Measurements from ENCODE around the gene CCM2L.

Gene CCM2L

DNA sequence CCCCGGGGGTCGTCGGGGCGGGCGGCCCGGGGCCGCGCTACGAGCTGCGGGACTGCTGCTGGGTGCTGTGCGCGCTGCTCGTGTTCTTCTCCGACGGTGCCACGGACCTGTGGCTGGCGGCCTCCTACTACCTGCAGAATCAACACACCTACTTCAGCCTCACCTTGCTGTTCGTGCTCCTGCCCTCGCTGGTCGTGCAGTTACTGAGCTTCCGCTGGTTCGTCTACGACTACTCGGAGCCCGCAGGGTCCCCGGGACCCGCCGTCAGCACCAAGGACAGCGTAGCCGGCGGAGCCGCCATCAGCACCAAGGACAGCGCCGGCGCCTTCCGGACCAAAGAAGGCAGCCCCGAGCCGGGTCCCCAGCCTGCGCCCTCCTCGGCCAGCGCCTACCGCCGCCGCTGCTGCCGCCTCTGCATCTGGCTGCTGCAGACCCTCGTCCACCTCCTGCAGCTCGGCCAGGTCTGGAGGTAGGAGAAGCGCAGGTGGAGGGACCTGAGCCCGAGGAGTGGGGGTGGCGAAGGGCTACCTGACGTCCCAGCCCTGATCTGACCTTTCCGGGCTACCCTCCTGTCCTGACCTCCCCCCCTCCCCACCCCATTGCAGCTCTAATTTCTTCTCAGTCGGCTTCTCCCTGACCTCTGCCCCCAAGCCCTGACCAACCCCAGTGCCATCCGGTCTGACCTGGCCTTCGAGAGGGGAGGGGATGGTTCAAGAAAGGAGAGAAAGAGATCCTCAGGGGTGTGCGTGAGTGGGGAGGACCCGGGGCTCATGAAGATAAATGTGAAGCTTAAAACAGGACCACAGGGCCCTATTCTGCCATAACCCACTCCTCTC, 41.7 kb upstream of the CCM2L start:
- Histone ChIP-seq H3K27ac (ENCODE audit: poor library complexity, severe bottlenecking) (no peak overlapping the region), H3K27me3 (ENCODE audit: insufficient read depth, poor library complexity, severe bottlenecking) (peaks cover 86% of the 10 kb centered on the region), H3K9me3 (ENCODE audit: severe bottlenecking) (no peaks in the 10 kb centered on the region), H3K36me3 (ENCODE audit: low read depth) (no peaks in the 10 kb centered on the region), H3K4me1 (ENCODE audit: insufficient read depth, poor library complexity, severe bottlenecking) (no peaks in the 10 kb centered on the region), H3K4me3 (ENCODE audit: severe bottlenecking) (peak overlapping the region; percentile 26)
- ATAC-seq (ENCODE audit: low read depth) (peak; percentile 82), DNase-seq (ENCODE audit: low spot score) (peak; percentile 91)
- TF ChIP-seq, protein P1, sequence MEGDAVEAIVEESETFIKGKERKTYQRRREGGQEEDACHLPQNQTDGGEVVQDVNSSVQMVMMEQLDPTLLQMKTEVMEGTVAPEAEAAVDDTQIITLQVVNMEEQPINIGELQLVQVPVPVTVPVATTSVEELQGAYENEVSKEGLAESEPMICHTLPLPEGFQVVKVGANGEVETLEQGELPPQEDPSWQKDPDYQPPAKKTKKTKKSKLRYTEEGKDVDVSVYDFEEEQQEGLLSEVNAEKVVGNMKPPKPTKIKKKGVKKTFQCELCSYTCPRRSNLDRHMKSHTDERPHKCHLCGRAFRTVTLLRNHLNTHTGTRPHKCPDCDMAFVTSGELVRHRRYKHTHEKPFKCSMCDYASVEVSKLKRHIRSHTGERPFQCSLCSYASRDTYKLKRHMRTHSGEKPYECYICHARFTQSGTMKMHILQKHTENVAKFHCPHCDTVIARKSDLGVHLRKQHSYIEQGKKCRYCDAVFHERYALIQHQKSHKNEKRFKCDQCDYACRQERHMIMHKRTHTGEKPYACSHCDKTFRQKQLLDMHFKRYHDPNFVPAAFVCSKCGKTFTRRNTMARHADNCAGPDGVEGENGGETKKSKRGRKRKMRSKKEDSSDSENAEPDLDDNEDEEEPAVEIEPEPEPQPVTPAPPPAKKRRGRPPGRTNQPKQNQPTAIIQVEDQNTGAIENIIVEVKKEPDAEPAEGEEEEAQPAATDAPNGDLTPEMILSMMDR (IDR thresholded peaks at IDR 0.05; ENCODE audit: poor library complexity, severe bottlenecking): no peak

GRCh38 chr20:31969991-31970390, 40.2 kb upstream of the CCM2L start:
- DNase-seq (ENCODE audit: low spot score) (no peak), ATAC-seq (ENCODE audit: low read depth) (no peak)
- Histone ChIP-seq H3K9me3 (ENCODE audit: severe bottlenecking) (no peaks in the 10 kb centered on the region), H3K36me3 (ENCODE audit: low read depth) (no peaks in the 10 kb centered on the region), H3K4me3 (ENCODE audit: severe bottlenecking) (no peak overlapping the region), H3K27ac (ENCODE audit: poor library complexity, severe bottlenecking) (no peak overlapping the region), H3K4me1 (ENCODE audit: insufficient read depth, poor library complexity, severe bottlenecking) (no peaks in the 10 kb centered on the region), H3K27me3 (ENCODE audit: insufficient read depth, poor library complexity, severe bottlenecking) (peaks cover 78% of the 10 kb centered on the region)
- TF ChIP-seq, protein P1 (IDR thresholded peaks at IDR 0.05; ENCODE audit: poor library complexity, severe bottlenecking): no peak

- H3K4me1 ChIP-seq (ENCODE audit: insufficient read depth, poor library complexity, severe bottlenecking): no peaks in the 10 kb centered on the region
Measured at GRCh38 chr20:31972471-31973021, 37.7 kb upstream of the CCM2L start.

DNA sequence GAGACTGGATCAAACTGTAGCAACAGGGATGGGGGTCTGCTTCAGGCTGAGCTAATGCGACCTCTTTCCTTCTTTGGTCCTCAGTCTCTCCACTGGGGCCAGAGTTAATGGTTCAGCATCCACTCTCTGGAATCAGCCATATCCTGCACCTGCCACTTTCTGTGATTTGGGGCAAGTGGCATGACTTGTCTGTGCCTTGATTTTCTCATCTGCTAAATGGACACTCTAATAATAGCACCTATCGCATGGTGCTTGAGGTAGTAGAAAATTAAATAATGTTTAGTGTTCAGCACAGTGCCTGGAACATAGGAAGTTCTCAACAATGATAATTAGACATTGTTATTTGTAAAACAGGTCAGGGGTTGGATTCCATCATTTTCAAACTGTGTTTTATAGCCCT, 35.9 kb upstream of the CCM2L start:
- TF ChIP-seq, protein P1 (IDR thresholded peaks at IDR 0.05; ENCODE audit: poor library complexity, severe bottlenecking): no peak

More at GRCh38 chr20:31972471-31973021, 37.7 kb upstream of the CCM2L start:
- no peak overlapping the region for H3K27ac ChIP-seq (ENCODE audit: poor library complexity, severe bottlenecking)
- DNase-seq (ENCODE audit: low spot score) (no peak), ATAC-seq (ENCODE audit: low read depth) (no peak)
- TF ChIP-seq, protein P1 (IDR thresholded peaks at IDR 0.05; ENCODE audit: poor library complexity, severe bottlenecking): no peak
- H3K9me3 ChIP-seq (ENCODE audit: severe bottlenecking): no peaks in the 10 kb centered on the region
- H3K36me3 ChIP-seq (ENCODE audit: low read depth): no peaks in the 10 kb centered on the region
- H3K27me3 ChIP-seq (ENCODE audit: insufficient read depth, poor library complexity, severe bottlenecking): peaks cover 57% of the 10 kb centered on the region
- H3K4me3 ChIP-seq (ENCODE audit: severe bottlenecking): no peak overlapping the region

More for the DNA sequence above, 35.9 kb upstream of the CCM2L start:
- H3K27me3 ChIP-seq (ENCODE audit: insufficient read depth, poor library complexity, severe bottlenecking): peaks cover 48% of the 10 kb centered on the region
- H3K36me3 ChIP-seq (ENCODE audit: low read depth): no peaks in the 10 kb centered on the region
- DNase-seq (ENCODE audit: low spot score) (no peak), ATAC-seq (ENCODE audit: low read depth) (no peak)
- H3K9me3 ChIP-seq (ENCODE audit: severe bottlenecking): no peaks in the 10 kb centered on the region
- H3K4me3 ChIP-seq (ENCODE audit: severe bottlenecking): no peak overlapping the region
- H3K4me1 ChIP-seq (ENCODE audit: insufficient read depth, poor library complexity, severe bottlenecking): no peaks in the 10 kb centered on the region
- no peak overlapping the region for H3K27ac ChIP-seq (ENCODE audit: poor library complexity, severe bottlenecking)
